Prostate gland (tissue), 2 donors: ENCODE measurements around the gene CDK10.

Source experiments
- POLR2A ChIP-seq: fragments of 450-650 bp; IDR thresholded peaks from one replicate; pipeline ENCODE4 v1.6.1; 2016; ENCODE audit warnings: antibody characterized with exemption, mild to moderate bottlenecking
- TF ChIP-seq, protein P1 (sequence below), 4 experiments: fragments of 200-600 bp in 2 of 4; fragments of 450-650 bp in 2 of 4; sonication (generic) in 2 of 4; IDR thresholded peaks; 1 replicate in 3 of 4; 2 replicates in 1 of 4; pipeline ENCODE4 v1.5.1; 2016 to 2019; ENCODE audit warnings: antibody characterized with exemption in 4 of 4, mild to moderate bottlenecking in 2 of 4, moderate library complexity in 2 of 4

GRCh38 chr16:89641458-89642119, 44.9 kb upstream of the CDK10 start:
- TF ChIP-seq, protein P1, sequence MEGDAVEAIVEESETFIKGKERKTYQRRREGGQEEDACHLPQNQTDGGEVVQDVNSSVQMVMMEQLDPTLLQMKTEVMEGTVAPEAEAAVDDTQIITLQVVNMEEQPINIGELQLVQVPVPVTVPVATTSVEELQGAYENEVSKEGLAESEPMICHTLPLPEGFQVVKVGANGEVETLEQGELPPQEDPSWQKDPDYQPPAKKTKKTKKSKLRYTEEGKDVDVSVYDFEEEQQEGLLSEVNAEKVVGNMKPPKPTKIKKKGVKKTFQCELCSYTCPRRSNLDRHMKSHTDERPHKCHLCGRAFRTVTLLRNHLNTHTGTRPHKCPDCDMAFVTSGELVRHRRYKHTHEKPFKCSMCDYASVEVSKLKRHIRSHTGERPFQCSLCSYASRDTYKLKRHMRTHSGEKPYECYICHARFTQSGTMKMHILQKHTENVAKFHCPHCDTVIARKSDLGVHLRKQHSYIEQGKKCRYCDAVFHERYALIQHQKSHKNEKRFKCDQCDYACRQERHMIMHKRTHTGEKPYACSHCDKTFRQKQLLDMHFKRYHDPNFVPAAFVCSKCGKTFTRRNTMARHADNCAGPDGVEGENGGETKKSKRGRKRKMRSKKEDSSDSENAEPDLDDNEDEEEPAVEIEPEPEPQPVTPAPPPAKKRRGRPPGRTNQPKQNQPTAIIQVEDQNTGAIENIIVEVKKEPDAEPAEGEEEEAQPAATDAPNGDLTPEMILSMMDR (IDR thresholded peaks at IDR 0.05) = no peak
- no peak for TF ChIP-seq POLR2A
